HG03159 (cell line): ENCODE measurements around the gene C1QL1.

ENCODE experiments used
- ATAC-seq: cut with Tn5 transposase; IDR thresholded peaks from one replicate; pipeline ENCODE4 v1.9.1; 2021; ENCODE audit warnings: mild to moderate bottlenecking, moderate library complexity; ENCODE audit not compliant: unreplicated experiment

The C1QL1 gene

GRCh38 chr17:44989552-44990138, 21.5 kb upstream of the C1QL1 start:
- ATAC-seq: no peak

GRCh38 chr17:44988044-44988942, 20.2 kb upstream of the C1QL1 start:
- no peak for ATAC-seq

- ATAC-seq: no peak
These were observed 15.5 kb upstream of the C1QL1 start for GRCh38 chr17:44983563-44983962.

- no peak for ATAC-seq
These were observed 14.1 kb upstream of the C1QL1 start for GRCh38 chr17:44982113-44982702.

GRCh38 chr17:44981221-44981968, 13.3 kb upstream of the C1QL1 start:
- no peak for ATAC-seq

GRCh38 chr17:44979426-44979995, 11.4 kb upstream of the C1QL1 start:
- ATAC-seq: no peak

- no peak for ATAC-seq
These were observed 10.7 kb upstream of the C1QL1 start for GRCh38 chr17:44978807-44979206.

GRCh38 chr17:44977814-44978550, 9.9 kb upstream of the C1QL1 start:
- no peak for ATAC-seq

GRCh38 chr17:44977065-44977464, 9.0 kb upstream of the C1QL1 start:
- no peak for ATAC-seq

GRCh38 chr17:44976206-44976605, 8.1 kb upstream of the C1QL1 start:
- no peak for ATAC-seq

- no peak for ATAC-seq
These were observed 4.8 kb upstream of the C1QL1 start for GRCh38 chr17:44972953-44973352.

GRCh38 chr17:44971776-44972483, 3.8 kb upstream of the C1QL1 start:
- no peak for ATAC-seq

- no peak for ATAC-seq
These were observed 2.1 kb upstream of the C1QL1 start for GRCh38 chr17:44970136-44970741.

- no peak for ATAC-seq
These were observed 1.2 kb upstream of the C1QL1 start for GRCh38 chr17:44969144-44969780.

GRCh38 chr17:44967907-44968224, 237 bp downstream of the C1QL1 start:
- no peak for ATAC-seq

GRCh38 chr17:44967026-44967906, 837 bp downstream of the C1QL1 start:
- no peak for ATAC-seq

- ATAC-seq: no peak
These were observed 1.6 kb downstream of the C1QL1 start for GRCh38 chr17:44966348-44967025.
